Mononuclear cell (primary cell): ENCODE results near the gene TXNDC2. TPM values are rescaled to one million over a fixed set of nuclear protein-coding genes. Genes with fewer than 3 reads are reported as not detected.
"Not testable (repeated sequence)": the region's sequence is repeated elsewhere in the genome, so short reads cannot be mapped to it uniquely, and the experiment has no call there.

Experiments
- H3K27me3 ChIP-seq: 2 replicates; pipeline ENCODE4 v1.6.0; 2011; ENCODE audit warnings: low read length, control low read depth; ENCODE audit not compliant: insufficient read depth
- H3K4me1 ChIP-seq: 2 replicates; pipeline ENCODE4 v1.5.1; 2011; ENCODE audit warnings: mild to moderate bottlenecking, low read length, control low read depth; ENCODE audit not compliant: insufficient read depth
- H3K4me3 ChIP-seq: 2 replicates; pipeline ENCODE4 v1.5.1; 2011; ENCODE audit warnings: mild to moderate bottlenecking, low read length, moderate library complexity
- H3K9me3 ChIP-seq: 2 replicates; pipeline ENCODE4 v1.5.1; 2011; ENCODE audit warnings: low read depth, mild to moderate bottlenecking, control low read depth, low read length
- total RNA-seq: library from RNA; depleted of rRNA; stranded (reverse); fragments of >200 nt; gene quantifications from one replicate; pipeline ENCODE4 v1.2.3, GENCODE V29; 2012

TXNDC2 gene
- total RNA-seq, 1 donor = 0.10 TPM

GRCh38 chr18:9910071-9910470, 24.3 kb downstream of the TXNDC2 start:
- H3K27me3 ChIP-seq = no peaks in the 10 kb centered on the region
- peaks cover 19% of the 10 kb centered on the region for H3K4me1 ChIP-seq
- H3K9me3 ChIP-seq = no peaks in the 10 kb centered on the region
- no peak overlapping the region for H3K4me3 ChIP-seq

GRCh38 chr18:9910661-9911060, 24.9 kb downstream of the TXNDC2 start:
- H3K9me3 ChIP-seq = no peaks in the 10 kb centered on the region
- H3K27me3 ChIP-seq = no peaks in the 10 kb centered on the region
- H3K4me3 ChIP-seq = no peak overlapping the region
- H3K4me1 ChIP-seq = peaks cover 19% of the 10 kb centered on the region

GRCh38 chr18:9911226-9911625, 25.5 kb downstream of the TXNDC2 start:
- no peak overlapping the region for H3K4me3 ChIP-seq
- H3K4me1 ChIP-seq = peaks cover 21% of the 10 kb centered on the region
- H3K9me3 ChIP-seq = no peaks in the 10 kb centered on the region
- H3K27me3 ChIP-seq = no peaks in the 10 kb centered on the region

DNA sequence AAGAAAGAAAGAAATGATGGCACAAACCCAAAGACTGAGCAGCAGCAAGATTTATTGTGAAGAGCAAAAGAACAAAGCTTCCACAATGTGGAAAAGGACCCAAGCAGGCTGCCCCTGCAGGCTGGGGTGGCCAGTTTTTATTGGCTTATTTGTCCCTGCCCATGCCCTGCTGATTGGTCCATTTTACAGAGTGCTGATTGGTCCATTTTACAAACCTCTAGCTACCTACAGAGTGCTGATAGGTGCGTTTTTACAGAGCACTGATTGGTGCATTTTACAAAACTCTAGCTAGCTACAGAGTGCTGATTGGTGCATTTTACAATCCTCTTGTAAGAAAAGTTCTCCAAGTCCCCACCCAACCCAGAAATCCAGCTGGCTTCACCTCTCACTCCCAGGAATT, 26.5 kb downstream of the TXNDC2 start:
- not testable (repeated sequence) for H3K9me3 ChIP-seq, H3K4me3 ChIP-seq, H3K27me3 ChIP-seq
- peaks cover 28% of the 10 kb centered on the region for H3K4me1 ChIP-seq

DNA sequence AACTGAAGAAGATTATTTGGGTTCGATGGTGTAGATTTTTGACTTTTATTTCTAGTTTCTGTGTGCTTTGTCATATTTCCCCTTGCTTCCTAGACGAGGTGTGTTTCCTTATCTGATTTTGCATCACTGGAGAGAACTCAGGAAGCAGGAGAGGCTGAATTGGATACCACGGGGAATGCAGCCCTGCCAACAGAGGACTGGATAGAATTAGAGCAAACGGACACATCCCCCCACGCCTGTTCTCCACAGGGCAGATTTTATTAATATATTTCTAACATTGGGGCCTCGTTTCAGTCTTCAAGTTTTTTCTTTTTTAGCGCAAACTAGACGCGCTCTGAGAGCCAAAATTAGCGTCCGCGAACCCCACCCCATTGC, 27.4 kb downstream of the TXNDC2 start:
- Histone ChIP-seq H3K4me3 (peak overlapping the region; percentile 81), H3K4me1 (peaks cover 37% of the 10 kb centered on the region), H3K27me3 (no peaks in the 10 kb centered on the region), H3K9me3 (no peaks in the 10 kb centered on the region)

- Histone ChIP-seq H3K4me3 (peak within 1 kb of the TSS; percentile 81), H3K4me1 (peaks cover 43% of the 10 kb centered on the region), H3K9me3 (no peaks in the 10 kb centered on the region), H3K27me3 (no peaks in the 10 kb centered on the region)
Observed at GRCh38 chr18:9913526-9914333, 28.0 kb downstream of the TXNDC2 start, which contains the start of gene VAPA. Gene VAPA, plus strand, starts transcription at chr18:9914016. Its CDS starts 241 bp downstream, at chr18:9914257.

DNA sequence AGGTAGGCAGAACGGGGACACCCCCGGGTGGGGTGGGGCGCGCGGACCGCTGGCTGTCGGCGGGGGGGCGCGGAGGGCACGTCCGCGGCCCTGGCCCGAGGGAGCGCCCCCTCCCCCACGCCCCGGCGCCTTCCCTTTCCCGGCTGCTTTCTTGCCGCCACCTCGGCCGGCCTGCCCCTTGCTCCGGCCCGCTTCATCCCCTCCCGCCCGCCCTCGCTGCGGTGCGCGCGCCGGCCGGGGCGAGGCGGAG, 28.5 kb downstream of the TXNDC2 start:
- Histone ChIP-seq H3K9me3 (no peaks in the 10 kb centered on the region), H3K27me3 (no peaks in the 10 kb centered on the region), H3K4me1 (peaks cover 46% of the 10 kb centered on the region), H3K4me3 (peak overlapping the region; percentile 81)

DNA sequence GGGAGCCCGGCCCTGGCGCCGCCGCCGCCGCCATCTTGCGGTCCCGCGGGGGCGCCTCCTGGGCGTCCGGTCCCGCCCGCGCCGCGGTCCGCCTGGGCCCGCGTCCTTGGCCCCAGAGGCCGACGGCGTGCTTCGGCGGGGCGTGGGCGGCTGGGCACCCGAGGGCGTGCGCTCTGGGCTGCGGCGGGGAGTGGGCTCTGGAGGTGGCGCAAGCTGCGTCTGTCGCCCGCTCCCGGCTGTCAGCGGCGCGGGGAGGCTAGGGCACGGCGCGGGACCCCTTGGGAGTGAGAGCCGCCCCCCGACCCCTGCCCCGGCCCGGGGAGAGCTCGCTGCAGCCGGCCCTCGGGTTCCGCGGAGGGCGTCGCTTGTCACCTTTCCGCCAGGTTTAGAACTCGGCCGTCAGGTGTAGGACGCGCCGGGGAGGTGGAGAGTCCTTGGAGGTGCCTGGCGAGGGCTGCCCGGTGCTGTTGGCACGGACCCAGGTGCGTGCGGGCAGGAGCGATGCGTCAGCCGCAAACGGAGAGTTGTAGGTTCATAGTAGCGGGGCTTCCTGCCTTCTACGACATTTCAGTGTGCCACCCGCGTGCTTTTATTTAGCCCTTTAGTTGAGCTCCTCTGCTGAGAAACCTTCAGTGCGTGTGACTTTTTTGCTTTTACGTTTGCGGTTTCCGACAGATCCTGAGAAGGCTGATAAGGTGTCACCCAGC, 29.0 kb downstream of the TXNDC2 start:
- Histone ChIP-seq H3K4me3 (peak overlapping the region; percentile 81), H3K9me3 (no peaks in the 10 kb centered on the region), H3K4me1 (peaks cover 50% of the 10 kb centered on the region), H3K27me3 (no peaks in the 10 kb centered on the region)

DNA sequence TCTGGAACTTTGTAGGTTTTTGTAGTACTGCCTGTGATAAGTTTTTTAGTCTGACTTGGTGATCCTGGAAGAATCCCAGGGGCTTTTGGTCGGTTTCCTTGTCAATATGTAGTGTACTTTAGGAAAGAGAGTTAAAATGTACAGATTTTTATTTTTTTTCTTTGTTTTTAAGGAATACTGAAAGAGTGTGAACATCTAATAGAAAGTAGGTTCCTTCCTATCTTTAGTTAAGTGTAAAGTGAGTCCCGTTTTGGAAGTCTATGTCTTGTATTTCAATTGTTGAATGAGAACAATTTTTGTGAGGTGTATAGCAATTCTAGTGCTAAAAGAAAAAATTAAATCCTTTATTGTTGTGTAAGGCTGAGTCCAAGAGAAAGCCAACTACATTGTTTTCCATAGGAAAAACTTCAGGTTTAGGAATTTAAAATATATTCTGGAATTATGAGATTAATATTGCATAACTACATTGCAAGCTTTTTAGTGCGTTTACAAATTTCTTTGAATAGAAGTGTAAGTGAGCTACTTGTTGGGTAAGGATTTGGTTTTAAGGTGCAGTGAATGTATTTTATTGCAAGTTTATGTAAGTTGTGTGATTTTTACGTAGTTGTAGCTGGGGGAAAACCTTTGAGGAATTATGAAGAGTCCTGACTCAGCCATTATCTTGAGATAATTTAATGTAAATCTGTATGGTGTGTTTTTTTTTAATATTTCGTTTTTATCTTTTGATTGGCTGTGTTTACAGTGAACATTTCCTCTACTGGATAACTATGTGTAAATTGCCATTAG, 29.7 kb downstream of the TXNDC2 start:
- Histone ChIP-seq H3K4me3 (peak overlapping the region; percentile 81), H3K9me3 (no peaks in the 10 kb centered on the region), H3K27me3 (no peaks in the 10 kb centered on the region), H3K4me1 (peaks cover 53% of the 10 kb centered on the region)

DNA sequence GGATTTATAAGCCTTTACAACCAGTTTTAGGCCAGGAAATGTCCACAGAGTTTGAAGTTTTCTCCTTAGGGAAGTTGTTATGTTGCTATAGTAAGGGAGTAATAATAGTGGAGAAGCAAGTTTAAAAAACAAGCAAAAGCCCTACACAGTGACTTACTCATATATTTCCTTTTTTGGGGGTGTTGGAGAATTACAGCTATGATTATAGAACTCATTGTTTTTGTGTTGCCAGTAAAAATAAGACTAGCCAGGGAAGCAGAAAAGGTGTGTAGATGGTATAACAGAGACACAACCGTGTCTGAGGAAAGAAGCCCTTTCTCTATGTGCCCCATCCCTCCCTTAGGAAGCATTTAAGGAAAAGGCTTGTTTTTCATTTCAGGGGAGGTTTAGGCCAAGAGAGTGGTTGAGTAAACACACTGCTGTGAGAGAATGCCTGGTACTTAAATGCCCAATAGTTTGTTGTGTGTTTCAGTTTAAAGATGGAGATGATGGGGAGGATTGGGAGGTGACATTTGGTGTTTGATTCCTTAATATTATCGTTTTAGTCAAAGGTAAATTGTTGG, 30.4 kb downstream of the TXNDC2 start:
- Histone ChIP-seq H3K27me3 (no peaks in the 10 kb centered on the region), H3K4me1 (peaks cover 59% of the 10 kb centered on the region), H3K9me3 (no peaks in the 10 kb centered on the region), H3K4me3 (peak overlapping the region; percentile 3)

DNA sequence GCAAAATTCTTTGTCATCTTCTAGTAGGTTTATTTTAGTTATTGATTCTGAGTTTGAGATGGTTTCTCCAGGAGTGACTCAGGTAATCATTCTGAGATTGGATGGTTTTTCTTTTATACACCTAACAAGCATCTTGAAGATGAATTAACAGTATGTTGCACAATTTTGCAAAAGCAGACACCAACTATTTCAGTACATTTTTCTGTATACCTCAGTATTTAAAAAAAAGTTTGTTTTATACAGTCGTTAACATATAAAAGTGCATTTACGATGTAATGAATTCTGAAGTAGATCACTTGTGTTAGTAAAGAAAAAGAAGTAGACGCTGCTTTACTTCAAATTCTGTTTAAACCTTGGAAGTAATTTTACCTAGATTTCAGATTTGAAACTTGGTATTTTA, 31.0 kb downstream of the TXNDC2 start:
- Histone ChIP-seq H3K9me3 (no peaks in the 10 kb centered on the region), H3K4me3 (no peak overlapping the region), H3K4me1 (peaks cover 56% of the 10 kb centered on the region), H3K27me3 (no peaks in the 10 kb centered on the region)

GRCh38 chr18:9918016-9918680, 32.4 kb downstream of the TXNDC2 start:
- H3K27me3 ChIP-seq = no peaks in the 10 kb centered on the region
- H3K9me3 ChIP-seq = no peaks in the 10 kb centered on the region
- peaks cover 60% of the 10 kb centered on the region for H3K4me1 ChIP-seq
- H3K4me3 ChIP-seq = no peak overlapping the region

- peaks cover 57% of the 10 kb centered on the region for H3K4me1 ChIP-seq
- no peak overlapping the region for H3K4me3 ChIP-seq
- H3K27me3 ChIP-seq = no peaks in the 10 kb centered on the region
- no peaks in the 10 kb centered on the region for H3K9me3 ChIP-seq
Observed at GRCh38 chr18:9919564-9920232, 33.9 kb downstream of the TXNDC2 start.

DNA sequence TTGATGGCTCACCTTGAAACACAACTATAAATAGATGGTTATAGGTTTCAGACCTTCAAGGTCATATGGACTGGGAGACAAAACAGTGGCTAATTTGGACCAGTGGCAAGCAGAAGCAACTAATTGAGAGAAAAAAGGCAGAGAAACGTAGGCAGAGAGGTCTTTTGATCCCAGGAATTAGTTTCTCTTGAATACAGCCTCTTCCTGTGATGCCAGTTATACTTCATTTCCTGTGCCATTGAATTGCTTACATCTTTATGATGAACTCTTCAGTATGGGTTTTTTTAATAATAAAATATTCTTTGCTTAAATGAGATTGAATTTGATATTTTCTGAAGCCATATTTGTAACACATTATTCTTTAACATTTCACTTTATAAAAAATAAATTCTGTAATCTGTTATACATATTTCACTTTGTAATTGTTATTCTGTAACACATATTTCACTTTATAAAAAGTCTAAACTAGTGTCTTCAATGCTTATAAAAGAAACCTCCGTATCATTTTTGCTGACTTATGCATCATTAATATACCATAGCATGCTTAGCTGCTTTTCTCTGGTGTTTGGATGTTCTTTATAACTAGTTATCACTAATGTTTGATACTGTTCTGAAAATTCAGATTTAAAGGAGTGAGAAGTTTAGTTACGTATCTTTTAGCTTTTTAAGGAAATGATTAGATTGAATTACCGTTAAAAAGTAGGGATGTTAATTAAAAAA, 37.0 kb downstream of the TXNDC2 start:
- H3K9me3 ChIP-seq = no peaks in the 10 kb centered on the region
- no peaks in the 10 kb centered on the region for H3K27me3 ChIP-seq
- H3K4me3 ChIP-seq = no peak overlapping the region
- peaks cover 44% of the 10 kb centered on the region for H3K4me1 ChIP-seq
